K562 (cell line): ENCODE measurements around the gene DNASE1L2. TPM values are rescaled to one million over a fixed set of nuclear protein-coding genes. Genes with fewer than 3 reads are reported as not detected.

ENCODE experiments used
- ATAC-seq: fragments of 200-7000 bp; cut with Tn5 transposase; 3 replicates; pipeline ENCODE4 v1.9.1; 2020; ENCODE audit warnings: moderate library complexity
- BruUV-seq: library from RNA; stranded (reverse); fragments of 400-500 nt; replicated peaks from 2 replicates; lab custom pipeline; 2021; lab: Mats Ljungman, UMichigan
- CTCF ChIA-PET: fragments of 300-600 bp; formaldehyde crosslinking; extraction: SDS; loops from one replicate; lab custom pipeline; 2021; ENCODE audit warnings: low intra/inter-chr PET ratio; lab: Yijun Ruan, JAX
- POLR2A ChIA-PET: fragments of 300-600, 350-650 bp; sonication (Branson Sonifier 250); formaldehyde crosslinking; extraction: SDS; loops from one replicate; lab custom pipeline; 2021; ENCODE audit warnings: antibody characterized with exemption, inconsistent platforms; lab: Yijun Ruan, JAX
- DNase-seq, 4 experiments: peaks; one replicate each; pipeline versions ENCODE4 v3.0.0 to v3.0.0-alpha.2; 2011 to 2018; ENCODE audit warnings: low spot score in 3 of 4, mixed read lengths in 3 of 4; ENCODE audit errors: extremely low read depth in 1 of 4
- FAIRE-seq: peaks from 2 replicates; lab custom pipeline; 2011; peaks lifted over from hg19 to GRCh38; lab: Jason Lieb, UNC
- H2AFZ ChIP-seq: 2 replicates; pipeline ENCODE4 v1.6.0; 2011; ENCODE audit warnings: low read depth, low read length, control low read depth, inconsistent platforms
- H3K27ac ChIP-seq: fragments of 200-600 bp; 3 replicates; pipeline ENCODE4 v1.8.0; 2011; ENCODE audit warnings: low read depth, mild to moderate bottlenecking, control low read depth, inconsistent platforms, low read length, moderate library complexity, mixed read lengths; ENCODE audit errors: extremely low read depth
- H3K27me3 ChIP-seq, 2 experiments: fragments of 300-600 bp in 1 of 2; 2 replicates in 1 of 2; 3 replicates in 1 of 2; pipeline versions ENCODE4 v1.6.0 to v1.8.0; 2011; ENCODE audit warnings: inconsistent platforms in 2 of 2, low read length in 2 of 2, mild to moderate bottlenecking in 1 of 2, mixed read lengths in 1 of 2, moderate library complexity in 1 of 2; ENCODE audit not compliant: control insufficient read depth in 2 of 2, insufficient read depth in 2 of 2
- H3K36me3 ChIP-seq: fragments of 300-600 bp; 3 replicates; pipeline ENCODE4 v1.8.0; 2011; ENCODE audit warnings: mild to moderate bottlenecking, low read length, inconsistent platforms; ENCODE audit not compliant: control insufficient read depth, insufficient read depth
- H3K4me1 ChIP-seq, 2 experiments: fragments of 200-600 bp in 1 of 2; replicated peaks in 1 of 2; 2 replicates in 1 of 2; 3 replicates in 1 of 2; pipeline versions ENCODE4 v1.5.1 to v1.8.0; 2011; ENCODE audit warnings: inconsistent platforms in 2 of 2, low read length in 2 of 2, mild to moderate bottlenecking in 1 of 2, mixed read lengths in 1 of 2, moderate library complexity in 1 of 2; ENCODE audit not compliant: control insufficient read depth in 2 of 2, insufficient read depth in 2 of 2
- H3K4me2 ChIP-seq: 2 replicates; pipeline ENCODE4 v1.6.1; 2011; ENCODE audit warnings: low read length, control low read depth, inconsistent platforms, mixed read lengths; ENCODE audit not compliant: insufficient read depth
- H3K4me3 ChIP-seq: fragments of 200-600 bp; sonication (generic), shearing (Covaris generic); 2 replicates; pipeline ENCODE4 v1.5.1; 2016; ENCODE audit warnings: control low read depth, inconsistent platforms
- H3K79me2 ChIP-seq: fragments of 200-600 bp; 3 replicates; pipeline ENCODE4 v1.8.0; 2011; ENCODE audit warnings: low read length, inconsistent platforms; ENCODE audit not compliant: control insufficient read depth, insufficient read depth
- H3K9ac ChIP-seq, 2 experiments: 2 replicates each; pipeline versions ENCODE4 v1.6.0 to v1.6.1; 2011; ENCODE audit warnings: low read depth in 2 of 2, low read length in 2 of 2, control low read depth in 1 of 2, inconsistent platforms in 1 of 2, mild to moderate bottlenecking in 1 of 2, mixed read lengths in 1 of 2; ENCODE audit not compliant: insufficient read depth in 1 of 2
- H3K9me1 ChIP-seq: one replicate; pipeline ENCODE4 v1.6.0; 2011; ENCODE audit warnings: inconsistent platforms, mild to moderate bottlenecking, low read length, moderate library complexity; ENCODE audit not compliant: control insufficient read depth, insufficient read depth
- H3K9me3 ChIP-seq: replicated peaks from 2 replicates; pipeline ENCODE4 v1.5.1; 2011; ENCODE audit warnings: low read depth, low read length, inconsistent platforms; ENCODE audit not compliant: control insufficient read depth, insufficient read depth
- H4K20me1 ChIP-seq: replicated peaks from 2 replicates; pipeline ENCODE4 v1.6.1; 2011; ENCODE audit warnings: low read length, inconsistent platforms, mixed read lengths; ENCODE audit not compliant: control insufficient read depth, insufficient read depth
- ATF1 ChIP-seq, 2 experiments: fragments of 450-650 bp in 1 of 2; IDR thresholded peaks; 2 replicates each; pipeline ENCODE4 v1.6.1; 2016; ENCODE audit warnings: missing compliant biosample characterization in 1 of 2, missing genetic modification characterization in 1 of 2
- DACH1 ChIP-seq: fragments of 450-650 bp; IDR thresholded peaks from 2 replicates; pipeline ENCODE4 v1.6.1; 2018; ENCODE audit not compliant: partially characterized antibody
- NONO ChIP-seq, 2 experiments: fragments of 200-400 bp in 1 of 2; fragments of 450-650 bp in 1 of 2; formaldehyde crosslinking in 1 of 2; IDR thresholded peaks; 2 replicates each; pipeline ENCODE4 v1.6.1; 2017; ENCODE audit warnings: low read depth in 2 of 2, mild to moderate bottlenecking in 2 of 2, moderate library complexity in 2 of 2, low read length in 1 of 2
- SIN3A ChIP-seq, 2 experiments: fragments of 150-350 bp in 1 of 2; IDR thresholded peaks; 2 replicates each; pipeline ENCODE4 v1.6.1; 2011 to 2016; ENCODE audit warnings: borderline replicate concordance in 2 of 2, low read depth in 2 of 2, low read length in 2 of 2, mild to moderate bottlenecking in 2 of 2, moderate library complexity in 2 of 2; ENCODE audit not compliant: control insufficient read depth in 1 of 2
- SLC30A9 ChIP-seq: fragments of 250-450 bp; sonication (Bioruptor Pico); IDR thresholded peaks from 2 replicates; pipeline ENCODE4 v1.8.0; 2022; ENCODE audit warnings: mild to moderate bottlenecking, moderate library complexity
- ZBTB7A ChIP-seq: IDR thresholded peaks from 2 replicates; pipeline ENCODE4 v1.6.1; 2011; ENCODE audit warnings: low read depth, mild to moderate bottlenecking, low read length, moderate library complexity, borderline replicate concordance; ENCODE audit not compliant: control insufficient read depth
- ZC3H4 ChIP-seq: sonication (generic); formaldehyde crosslinking; IDR thresholded peaks from 2 replicates; pipeline ENCODE4 v1.9.0; 2021; ENCODE audit warnings: missing genetic modification reagents, borderline replicate concordance
- ZFX ChIP-seq: sonication (generic); formaldehyde crosslinking; IDR thresholded peaks from 2 replicates; pipeline ENCODE4 v1.8.0; 2022; ENCODE audit warnings: mild to moderate bottlenecking, missing genetic modification reagents, moderate library complexity
- WGBS: fragments of 100-300 bp; shearing (Covaris generic); methylation state at CpG from one replicate; pipeline ENCODE4 v1.1.6; 2016; ENCODE audit warnings: low coverage, mixed read lengths; ENCODE audit not compliant: insufficient coverage; ENCODE audit errors: missing lambda C conversion rate; 5-methylcytosine and 5-hydroxymethylcytosine counted together
- in situ Hi-C: fragments of 300-500 bp; cut with MboI; formaldehyde crosslinking; loops from 4 replicates; pipeline ENCODE4 v1.15.0; 2018; ENCODE audit warnings: inconsistent platforms, mixed read lengths
- intact Hi-C: fragments of 100-400 bp; cut with micrococcal nuclease; formaldehyde crosslinking; loops from 2 replicates; pipeline ENCODE4 v1.14.2; 2022
- polyA plus RNA-seq, 8 experiments: library from polyadenylated mRNA; depleted of rRNA in 4 of 8; stranded (reverse) in 5 of 8; unstranded in 3 of 8; fragments of >200 nt; fragmentation: Nextera tagmentation in 2 of 8; fragmentation: Illumina TruSeq in 1 of 8; extraction: Ambion mirVana in 2 of 8; extraction: Trizol in 1 of 8; gene quantifications; 2 replicates each; pipeline versions ENCODE4 v1.2.1 to v1.2.3, GENCODE V29; 2011 to 2014; ENCODE audit warnings: inconsistent platforms in 1 of 8, missing spikeins in 1 of 8
- total RNA-seq, 7 experiments: library from RNA; depleted of rRNA in 6 of 7; stranded (reverse); fragments of >200 nt in 6 of 7; fragmentation: Illumina TruSeq in 2 of 7; extraction: Trizol in 2 of 7; gene quantifications; 2 replicates each; pipeline versions ENCODE4 v1.2.1 to v1.2.3, GENCODE V29; 2011 to 2021; ENCODE audit warnings: low replicate concordance in 1 of 7
- TF ChIP-seq, protein P1 (sequence below): sonication (generic); formaldehyde crosslinking; IDR thresholded peaks from 2 replicates; pipeline ENCODE4 v1.8.0; 2022; ENCODE audit warnings: missing genetic modification reagents, mild to moderate bottlenecking, borderline replicate concordance
- TF ChIP-seq, protein P2 (sequence below): fragments of 200-800 bp; sonication (Bioruptor generic); IDR thresholded peaks from 2 replicates; pipeline ENCODE4 v1.6.1; 2017; ENCODE audit warnings: missing genetic modification characterization, missing compliant biosample characterization
- TF ChIP-seq, protein P3 (sequence below): fragments of 250-450 bp; sonication (Bioruptor Pico); IDR thresholded peaks from 2 replicates; pipeline ENCODE4 v1.5.0; 2021; ENCODE audit warnings: mild to moderate bottlenecking, moderate library complexity
- TF ChIP-seq, protein P4 (sequence below): sonication (generic); formaldehyde crosslinking; IDR thresholded peaks from 2 replicates; pipeline ENCODE4 v1.8.0; 2022; ENCODE audit warnings: missing genetic modification reagents, mild to moderate bottlenecking, moderate library complexity, borderline replicate concordance

DNASE1L2 gene
- total and polyA plus RNA-seq, 9 of the 15 experiments (the other 6 are each of a cell fraction or from before 2014, with no cell fraction given): 0.08 to 2.7 (median 1.7) TPM; not detected in 1

DNA sequence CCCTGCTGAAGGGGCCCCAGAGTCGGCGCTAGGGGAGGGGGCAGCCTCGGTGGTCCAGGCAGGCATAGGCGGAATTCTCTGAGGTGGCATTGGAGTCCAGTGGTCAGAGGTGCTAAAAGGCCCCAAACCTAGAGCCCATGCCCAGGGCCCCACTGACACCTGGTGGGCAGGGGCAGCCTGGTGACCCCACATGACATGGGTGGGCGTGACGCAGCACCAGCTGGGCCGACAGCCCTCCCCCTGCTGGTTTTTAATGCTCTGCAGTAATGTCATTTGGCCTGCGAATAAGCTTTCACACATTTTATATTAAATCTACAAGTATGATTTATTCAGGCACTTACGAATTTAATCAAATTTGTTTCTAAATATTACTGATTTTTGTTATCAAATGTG, 33.8 kb downstream of the DNASE1L2 start:
- peaks cover 12% of the 10 kb centered on the region for H4K20me1 ChIP-seq
- H3K79me2 ChIP-seq: peaks cover 54% of the 10 kb centered on the region
- POLR2A ChIA-PET: interaction anchor here (1.0 to 2.1 kb wide), 5 partner anchors 9 to 32 kb away, joined by 3 to 14 read pairs (median 3); partner anchors contain the start of gene ECI1
- DNase-seq (no peak), ATAC-seq (no peak), FAIRE-seq (no peak)
- intact Hi-C loops (no loop called here), in situ Hi-C loops (no loop called here)
- H3K27ac ChIP-seq: no peak overlapping the region
- WGBS: 79% methylated on average over 9 of the region's 9 CpGs
- H3K36me3 ChIP-seq: peaks cover 18% of the 10 kb centered on the region; the same call in 2 of the 3 replicates
- H3K9ac ChIP-seq: peak overlapping the region in 1 of 2 experiments; percentile 14; a peak in 1 of 4 replicates
- H3K4me2 ChIP-seq: no peak overlapping the region
- H2AFZ ChIP-seq: no peak overlapping the region
- peaks cover 3% of the 10 kb centered on the region for H3K9me1 ChIP-seq
- peaks cover 13 to 67% of the 10 kb centered on the region in 2 experiments; a peak in 4 of 5 replicates for H3K4me1 ChIP-seq
- BruUV-seq: no TSS peak
- H3K9me3 ChIP-seq: no peaks in the 10 kb centered on the region
- CTCF ChIA-PET: no interaction called here
- H3K4me3 ChIP-seq: no peak overlapping the region
- no peaks in the 10 kb centered on the region for H3K27me3 ChIP-seq
- TF ChIP-seq, protein P1, sequence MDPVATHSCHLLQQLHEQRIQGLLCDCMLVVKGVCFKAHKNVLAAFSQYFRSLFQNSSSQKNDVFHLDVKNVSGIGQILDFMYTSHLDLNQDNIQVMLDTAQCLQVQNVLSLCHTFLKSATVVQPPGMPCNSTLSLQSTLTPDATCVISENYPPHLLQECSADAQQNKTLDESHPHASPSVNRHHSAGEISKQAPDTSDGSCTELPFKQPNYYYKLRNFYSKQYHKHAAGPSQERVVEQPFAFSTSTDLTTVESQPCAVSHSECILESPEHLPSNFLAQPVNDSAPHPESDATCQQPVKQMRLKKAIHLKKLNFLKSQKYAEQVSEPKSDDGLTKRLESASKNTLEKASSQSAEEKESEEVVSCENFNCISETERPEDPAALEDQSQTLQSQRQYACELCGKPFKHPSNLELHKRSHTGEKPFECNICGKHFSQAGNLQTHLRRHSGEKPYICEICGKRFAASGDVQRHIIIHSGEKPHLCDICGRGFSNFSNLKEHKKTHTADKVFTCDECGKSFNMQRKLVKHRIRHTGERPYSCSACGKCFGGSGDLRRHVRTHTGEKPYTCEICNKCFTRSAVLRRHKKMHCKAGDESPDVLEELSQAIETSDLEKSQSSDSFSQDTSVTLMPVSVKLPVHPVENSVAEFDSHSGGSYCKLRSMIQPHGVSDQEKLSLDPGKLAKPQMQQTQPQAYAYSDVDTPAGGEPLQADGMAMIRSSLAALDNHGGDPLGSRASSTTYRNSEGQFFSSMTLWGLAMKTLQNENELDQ (CRISPR knock-in tag): no peak
- TF ChIP-seq ATF1 (CRISPR knock-in tag; IDR thresholded peaks at IDR 0.05) (no peak), ATF1 (tag; IDR thresholded peaks at IDR 0.05) (no peak), ZBTB7A (0 out of 2 replicates have a peak, but pooled peaks have one; percentile 34), NONO (IDR thresholded peaks at IDR 0.05; ENCODE audit: low read depth in 2 of 2, low read length in 1 of 2) (no peak), ZFX (CRISPR knock-in tag) (peak; percentile 19; the same call in 1 of the 2 replicates), ZC3H4 (0 out of 2 replicates have a peak, but pooled peaks have one; percentile 34), SLC30A9 (CRISPR knock-in tag) (no peak), DACH1 (peak; percentile 26), SIN3A (IDR thresholded peaks at IDR 0.05; ENCODE audit: borderline replicate concordance in 2 of 2, control insufficient read depth in 1 of 2, low read depth in 2 of 2, low read length in 2 of 2) (peak in 1 of 2 experiments; percentile 25; a peak in 1 of 4 replicates)
- TF ChIP-seq, protein P2, sequence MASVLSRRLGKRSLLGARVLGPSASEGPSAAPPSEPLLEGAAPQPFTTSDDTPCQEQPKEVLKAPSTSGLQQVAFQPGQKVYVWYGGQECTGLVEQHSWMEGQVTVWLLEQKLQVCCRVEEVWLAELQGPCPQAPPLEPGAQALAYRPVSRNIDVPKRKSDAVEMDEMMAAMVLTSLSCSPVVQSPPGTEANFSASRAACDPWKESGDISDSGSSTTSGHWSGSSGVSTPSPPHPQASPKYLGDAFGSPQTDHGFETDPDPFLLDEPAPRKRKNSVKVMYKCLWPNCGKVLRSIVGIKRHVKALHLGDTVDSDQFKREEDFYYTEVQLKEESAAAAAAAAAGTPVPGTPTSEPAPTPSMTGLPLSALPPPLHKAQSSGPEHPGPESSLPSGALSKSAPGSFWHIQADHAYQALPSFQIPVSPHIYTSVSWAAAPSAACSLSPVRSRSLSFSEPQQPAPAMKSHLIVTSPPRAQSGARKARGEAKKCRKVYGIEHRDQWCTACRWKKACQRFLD (CRISPR knock-in tag): no peak
- TF ChIP-seq, protein P3, sequence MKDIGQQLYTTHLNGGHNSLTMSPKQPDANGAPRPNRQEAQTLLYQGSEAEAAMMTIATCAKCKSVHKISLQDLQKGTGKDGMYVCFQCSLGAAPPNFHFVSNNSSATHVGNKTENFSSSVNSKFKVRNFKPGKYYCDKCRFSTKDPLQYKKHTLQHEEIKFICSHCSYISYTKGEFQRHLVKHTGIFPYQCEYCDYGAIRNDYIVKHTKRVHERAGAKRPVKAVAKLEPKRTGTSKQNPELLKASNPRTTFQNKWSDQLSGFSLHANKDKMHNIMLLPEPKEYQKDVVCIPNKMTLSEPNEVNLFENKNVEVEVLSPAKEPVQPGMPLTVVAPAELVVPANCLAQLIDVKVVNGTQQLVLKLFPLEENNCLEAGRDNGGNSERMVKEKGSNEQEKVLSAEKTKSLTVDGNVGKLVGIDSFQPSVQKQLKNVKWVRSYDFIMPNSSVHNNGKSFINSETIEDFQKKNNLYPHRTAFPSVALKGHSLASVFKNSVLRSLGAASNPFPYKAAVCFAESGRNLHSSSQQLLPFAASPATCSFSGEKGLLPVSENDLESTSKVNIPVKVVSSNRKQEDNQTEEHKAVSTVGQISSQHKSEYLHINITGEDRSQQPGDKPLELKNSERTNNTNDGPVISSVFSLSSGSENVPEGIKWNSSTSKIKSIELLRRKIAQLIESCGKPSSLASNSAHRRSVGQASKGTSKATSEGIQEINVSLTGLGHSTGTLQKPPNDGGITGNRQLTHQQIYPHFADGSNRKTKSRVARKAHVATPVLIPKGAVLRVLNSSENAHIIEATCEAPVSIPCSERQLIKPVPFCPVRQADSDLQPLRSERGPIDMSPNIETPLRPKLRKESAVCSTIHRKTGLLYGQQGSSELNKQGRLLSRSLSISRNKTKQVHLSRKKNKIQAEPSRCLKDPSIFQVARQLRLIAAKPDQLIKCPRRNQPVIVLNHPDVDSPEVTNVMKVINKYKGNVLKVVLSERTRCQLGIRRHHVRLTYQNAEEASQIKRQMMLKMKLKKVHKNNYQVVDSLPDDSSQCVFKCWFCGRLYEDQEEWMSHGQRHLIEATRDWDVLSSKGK: no peak
- TF ChIP-seq, protein P4, sequence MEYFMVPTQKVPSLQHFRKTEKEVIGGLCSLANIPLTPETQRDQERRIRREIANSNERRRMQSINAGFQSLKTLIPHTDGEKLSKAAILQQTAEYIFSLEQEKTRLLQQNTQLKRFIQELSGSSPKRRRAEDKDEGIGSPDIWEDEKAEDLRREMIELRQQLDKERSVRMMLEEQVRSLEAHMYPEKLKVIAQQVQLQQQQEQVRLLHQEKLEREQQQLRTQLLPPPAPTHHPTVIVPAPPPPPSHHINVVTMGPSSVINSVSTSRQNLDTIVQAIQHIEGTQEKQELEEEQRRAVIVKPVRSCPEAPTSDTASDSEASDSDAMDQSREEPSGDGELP (CRISPR knock-in tag): peak; percentile 76; the same call in 1 of the 2 replicates
